Liver (tissue), 9 donors: ENCODE results near the gene MPPE1. TPM values are rescaled to one million over a fixed set of nuclear protein-coding genes. Genes with fewer than 3 reads are reported as not detected.

Experiments
- DNase-seq: peaks from one replicate; pipeline ENCODE4 v3.0.0-alpha.2; 2017; ENCODE audit warnings: low spot score
- H3K27ac ChIP-seq, 2 donors: one replicate each; pipeline ENCODE4 v1.7.0; 2013; ENCODE audit warnings: inconsistent platforms in 2 of 2, low read length in 2 of 2, control low read depth in 1 of 2, low read depth in 1 of 2, mild to moderate bottlenecking in 1 of 2
- H3K27me3 ChIP-seq, 4 donors: one replicate each; pipeline versions ENCODE4 v1.6.1 to v1.7.0; 2013; ENCODE audit warnings: low read length in 3 of 4, inconsistent platforms in 1 of 4, mild to moderate bottlenecking in 1 of 4, moderate library complexity in 1 of 4; ENCODE audit not compliant: control insufficient read depth in 4 of 4, insufficient read depth in 4 of 4
- H3K36me3 ChIP-seq, 4 donors: one replicate each; pipeline versions ENCODE4 v1.6.1 to v1.7.0; 2013; ENCODE audit warnings: low read length in 3 of 4, mild to moderate bottlenecking in 3 of 4, low read depth in 1 of 4, moderate library complexity in 1 of 4; ENCODE audit not compliant: control insufficient read depth in 4 of 4, insufficient read depth in 3 of 4
- H3K4me1 ChIP-seq, 4 donors: one replicate each; pipeline versions ENCODE4 v1.6.1 to v1.7.0; 2013; ENCODE audit warnings: low read length in 3 of 4, mild to moderate bottlenecking in 3 of 4, moderate library complexity in 1 of 4; ENCODE audit not compliant: control insufficient read depth in 4 of 4, insufficient read depth in 4 of 4
- H3K4me3 ChIP-seq, 3 donors: one replicate each; pipeline versions ENCODE4 v1.6.1 to v1.7.0; 2013; ENCODE audit warnings: low read length in 3 of 3, control low read depth in 1 of 3, low read depth in 1 of 3, mild to moderate bottlenecking in 1 of 3
- H3K9ac ChIP-seq, 2 donors: one replicate each; pipeline ENCODE4 v1.7.0; 2013; ENCODE audit warnings: low read length in 2 of 2, mild to moderate bottlenecking in 2 of 2, moderate library complexity in 2 of 2, control low read depth in 1 of 2, low read depth in 1 of 2
- H3K9me3 ChIP-seq, 4 donors: one replicate each; pipeline versions ENCODE4 v1.6.1 to v1.7.0; 2013; ENCODE audit warnings: low read length in 3 of 4; ENCODE audit not compliant: control insufficient read depth in 4 of 4
- EGR1 ChIP-seq, 2 donors: IDR thresholded peaks; 2 replicates each; pipeline ENCODE4 v1.6.1; 2016 to 2018; ENCODE audit warnings: antibody characterized with exemption in 2 of 2, low read depth in 2 of 2
- FOXA1 ChIP-seq: IDR thresholded peaks from 2 replicates; pipeline ENCODE4 v1.6.1; 2016; ENCODE audit warnings: antibody characterized with exemption
- FOXA2 ChIP-seq: IDR thresholded peaks from 2 replicates; pipeline ENCODE4 v1.6.1; 2016; ENCODE audit warnings: antibody characterized with exemption
- GABPA ChIP-seq, 2 donors: IDR thresholded peaks in 1 of 2; conservative IDR thresholded peaks in 1 of 2; 2 replicates each; pipeline ENCODE4 v1.6.1; 2016; ENCODE audit warnings: antibody characterized with exemption in 2 of 2, mild to moderate bottlenecking in 1 of 2, moderate library complexity in 1 of 2
- HNF4A ChIP-seq, 2 donors: conservative IDR thresholded peaks; 2 replicates each; pipeline ENCODE4 v1.6.1; 2016; ENCODE audit warnings: antibody characterized with exemption in 2 of 2, mild to moderate bottlenecking in 2 of 2
- HNF4G ChIP-seq: IDR thresholded peaks from 2 replicates; pipeline ENCODE4 v1.6.1; 2016; ENCODE audit warnings: antibody characterized with exemption
- JUND ChIP-seq, 2 donors: IDR thresholded peaks; 2 replicates each; pipeline ENCODE4 v1.6.1; 2016; ENCODE audit warnings: antibody characterized with exemption in 2 of 2
- NR2F2 ChIP-seq: IDR thresholded peaks from 2 replicates; pipeline ENCODE4 v1.6.1; 2016; ENCODE audit warnings: antibody characterized with exemption
- RAD21 ChIP-seq, 2 donors: IDR thresholded peaks; 2 replicates each; pipeline ENCODE4 v1.6.1; 2016; ENCODE audit warnings: antibody characterized with exemption in 2 of 2, mild to moderate bottlenecking in 2 of 2
- RXRA ChIP-seq, 2 donors: IDR thresholded peaks; 2 replicates each; pipeline ENCODE4 v1.6.1; 2017 to 2018; ENCODE audit warnings: antibody characterized with exemption in 2 of 2, mild to moderate bottlenecking in 1 of 2
- SP1 ChIP-seq: IDR thresholded peaks from 2 replicates; pipeline ENCODE4 v1.6.1; 2018; ENCODE audit warnings: antibody characterized with exemption, mild to moderate bottlenecking
- TAF1 ChIP-seq: conservative IDR thresholded peaks from 2 replicates; pipeline ENCODE4 v1.6.1; 2016; ENCODE audit warnings: antibody characterized with exemption, mild to moderate bottlenecking
- YY1 ChIP-seq: IDR thresholded peaks from 2 replicates; pipeline ENCODE4 v1.6.1; 2016; ENCODE audit warnings: antibody characterized with exemption, mild to moderate bottlenecking
- WGBS: extraction: QIAGEN DNeasy Blood & Tissue Kit; methylation state at CpG from one replicate; pipeline ENCODE4 v1.1.7; 2013; 5-methylcytosine and 5-hydroxymethylcytosine counted together
- polyA plus RNA-seq, 2 donors: library from polyadenylated mRNA; stranded (reverse) in 1 of 2; unstranded in 1 of 2; fragments of 200-250 nt in 1 of 2; fragments of >200 nt in 1 of 2; fragmentation: Nextera tagmentation in 1 of 2; extraction: Ambion mirVana in 1 of 2; gene quantifications; one replicate each; pipeline versions ENCODE4 v1.2.1 to v1.2.3, GENCODE V29; 2013 to 2015
- total RNA-seq, 2 donors: library from RNA; depleted of rRNA; stranded (reverse); fragments of >200 nt; gene quantifications; one replicate each; pipeline ENCODE4 v1.2.3, GENCODE V29; 2014
- TF ChIP-seq, protein P1 (sequence below): IDR thresholded peaks from 2 replicates; pipeline ENCODE4 v1.6.1; 2016; ENCODE audit warnings: antibody characterized with exemption, mild to moderate bottlenecking
- TF ChIP-seq, protein P2 (sequence below): IDR thresholded peaks from 2 replicates; pipeline ENCODE4 v1.6.1; 2016; ENCODE audit warnings: antibody characterized with exemption
- TF ChIP-seq, protein P3 (sequence below): IDR thresholded peaks from 2 replicates; pipeline ENCODE4 v1.6.1; 2016; ENCODE audit warnings: antibody characterized with exemption
- TF ChIP-seq, protein P4 (sequence below): fragments of 150-350 bp; IDR thresholded peaks from 2 replicates; pipeline ENCODE4 v1.5.1; 2017; ENCODE audit warnings: improper control_type of control experiment, low read depth, low read length; ENCODE audit not compliant: missing input control
- TF ChIP-seq, protein P5 (sequence below): IDR thresholded peaks from 2 replicates; pipeline ENCODE4 v1.6.1; 2016; ENCODE audit warnings: antibody characterized with exemption
- donor health status: healthy.
- donor health status: healthy.
- donor health status: healthy.
- donor health status: healthy.
- donor health status: healthy.

MPPE1 gene, protein sequence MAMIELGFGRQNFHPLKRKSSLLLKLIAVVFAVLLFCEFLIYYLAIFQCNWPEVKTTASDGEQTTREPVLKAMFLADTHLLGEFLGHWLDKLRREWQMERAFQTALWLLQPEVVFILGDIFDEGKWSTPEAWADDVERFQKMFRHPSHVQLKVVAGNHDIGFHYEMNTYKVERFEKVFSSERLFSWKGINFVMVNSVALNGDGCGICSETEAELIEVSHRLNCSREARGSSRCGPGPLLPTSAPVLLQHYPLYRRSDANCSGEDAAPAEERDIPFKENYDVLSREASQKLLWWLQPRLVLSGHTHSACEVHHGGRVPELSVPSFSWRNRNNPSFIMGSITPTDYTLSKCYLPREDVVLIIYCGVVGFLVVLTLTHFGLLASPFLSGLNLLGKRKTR
- total RNA-seq (10 to 100 TPM in 1 of 2 donors, 1 to 10 TPM in 1; 9.8 to 31.0 TPM), polyA plus RNA-seq (10 to 100 TPM; 21.2 to 31.6 TPM)

DNA sequence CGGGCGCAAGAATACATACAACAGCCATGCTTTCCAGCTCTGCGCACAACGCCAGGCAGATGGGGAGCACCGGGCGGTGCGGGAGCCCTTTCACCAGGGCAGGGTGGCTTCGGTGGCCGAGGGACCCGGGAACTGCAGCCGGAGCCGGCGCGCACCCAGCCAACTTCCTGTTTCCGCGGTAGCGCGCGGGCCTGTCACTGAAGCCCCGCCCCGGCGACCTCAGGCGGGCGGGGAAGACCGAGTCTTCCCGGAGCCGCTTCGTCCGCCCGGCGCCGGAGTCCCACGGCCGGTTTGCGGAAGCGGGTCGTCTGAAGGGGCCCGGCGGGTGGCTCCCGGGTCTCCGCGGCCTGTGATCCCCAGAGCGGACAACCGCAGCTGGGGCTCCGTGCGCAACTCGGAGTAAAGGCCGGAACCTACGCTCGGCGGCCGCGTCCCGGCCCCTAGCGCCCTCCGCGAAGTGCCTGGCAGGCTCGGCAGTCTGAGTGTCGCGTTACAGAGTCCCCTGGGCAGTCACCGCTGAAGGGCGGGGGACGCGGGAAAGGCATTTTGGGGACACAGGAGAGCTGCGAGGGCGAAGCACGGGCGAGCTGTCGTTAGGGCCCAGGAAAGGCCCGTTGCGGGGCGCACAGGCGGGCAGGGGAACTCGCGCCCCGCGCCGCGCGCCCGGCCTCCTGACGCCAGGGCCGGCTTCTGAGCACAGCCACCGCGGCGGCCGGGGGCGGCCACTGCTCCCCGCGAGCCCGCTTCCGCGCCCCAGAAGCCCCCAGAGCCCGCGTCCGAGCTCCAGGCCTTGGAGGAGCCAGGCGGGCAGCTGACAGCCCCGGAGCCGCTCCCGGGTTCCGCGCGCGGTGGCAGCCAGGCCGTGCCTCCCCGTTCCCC lies at the start of gene MPPE1:
MPPE1 (minus strand) TSS at position 136 of the 879 bp plus-strand sequence. CDS start 11,053 bp downstream, outside the sequence.
- H3K4me1 ChIP-seq, result peaks cover 7 to 27% (median 18%) of the 10 kb centered on the region in 4 donors
- DNase-seq, result peak; percentile 90
- H3K4me3 ChIP-seq, result peak within 1 kb of the TSS; percentile 80 to 97 (median 96)
- H3K36me3 ChIP-seq, result peaks cover 0 to 3% (median 2%) of the 10 kb centered on the region in 4 donors
- H3K9ac ChIP-seq, result peak within 1 kb of the TSS; percentile 92 to 94
- no peaks in the 10 kb centered on the region for H3K9me3 ChIP-seq
- WGBS, result under 1% methylated on average over 106 of the region's 106 CpGs
- H3K27me3 ChIP-seq, result no peaks in the 10 kb centered on the region
- TF ChIP-seq, protein P1, sequence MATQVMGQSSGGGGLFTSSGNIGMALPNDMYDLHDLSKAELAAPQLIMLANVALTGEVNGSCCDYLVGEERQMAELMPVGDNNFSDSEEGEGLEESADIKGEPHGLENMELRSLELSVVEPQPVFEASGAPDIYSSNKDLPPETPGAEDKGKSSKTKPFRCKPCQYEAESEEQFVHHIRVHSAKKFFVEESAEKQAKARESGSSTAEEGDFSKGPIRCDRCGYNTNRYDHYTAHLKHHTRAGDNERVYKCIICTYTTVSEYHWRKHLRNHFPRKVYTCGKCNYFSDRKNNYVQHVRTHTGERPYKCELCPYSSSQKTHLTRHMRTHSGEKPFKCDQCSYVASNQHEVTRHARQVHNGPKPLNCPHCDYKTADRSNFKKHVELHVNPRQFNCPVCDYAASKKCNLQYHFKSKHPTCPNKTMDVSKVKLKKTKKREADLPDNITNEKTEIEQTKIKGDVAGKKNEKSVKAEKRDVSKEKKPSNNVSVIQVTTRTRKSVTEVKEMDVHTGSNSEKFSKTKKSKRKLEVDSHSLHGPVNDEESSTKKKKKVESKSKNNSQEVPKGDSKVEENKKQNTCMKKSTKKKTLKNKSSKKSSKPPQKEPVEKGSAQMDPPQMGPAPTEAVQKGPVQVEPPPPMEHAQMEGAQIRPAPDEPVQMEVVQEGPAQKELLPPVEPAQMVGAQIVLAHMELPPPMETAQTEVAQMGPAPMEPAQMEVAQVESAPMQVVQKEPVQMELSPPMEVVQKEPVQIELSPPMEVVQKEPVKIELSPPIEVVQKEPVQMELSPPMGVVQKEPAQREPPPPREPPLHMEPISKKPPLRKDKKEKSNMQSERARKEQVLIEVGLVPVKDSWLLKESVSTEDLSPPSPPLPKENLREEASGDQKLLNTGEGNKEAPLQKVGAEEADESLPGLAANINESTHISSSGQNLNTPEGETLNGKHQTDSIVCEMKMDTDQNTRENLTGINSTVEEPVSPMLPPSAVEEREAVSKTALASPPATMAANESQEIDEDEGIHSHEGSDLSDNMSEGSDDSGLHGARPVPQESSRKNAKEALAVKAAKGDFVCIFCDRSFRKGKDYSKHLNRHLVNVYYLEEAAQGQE, result peak; percentile 67
- TF ChIP-seq, protein P2, sequence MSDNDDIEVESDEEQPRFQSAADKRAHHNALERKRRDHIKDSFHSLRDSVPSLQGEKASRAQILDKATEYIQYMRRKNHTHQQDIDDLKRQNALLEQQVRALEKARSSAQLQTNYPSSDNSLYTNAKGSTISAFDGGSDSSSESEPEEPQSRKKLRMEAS, result peak; percentile 37
- TF ChIP-seq, protein P3, sequence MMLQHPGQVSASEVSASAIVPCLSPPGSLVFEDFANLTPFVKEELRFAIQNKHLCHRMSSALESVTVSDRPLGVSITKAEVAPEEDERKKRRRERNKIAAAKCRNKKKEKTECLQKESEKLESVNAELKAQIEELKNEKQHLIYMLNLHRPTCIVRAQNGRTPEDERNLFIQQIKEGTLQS, result no peak
- TF ChIP-seq FOXA2 (no peak), RXRA (IDR thresholded peaks at IDR 0.05) (no peak), SP1 (peak; percentile 43), HNF4A (conservative IDR thresholded peaks at IDR 0.05) (no peak), RAD21 (IDR thresholded peaks at IDR 0.05) (peak; percentile 14 to 46), EGR1 (IDR thresholded peaks at IDR 0.05; ENCODE audit: low read depth in 2 of 2) (no peak), YY1 (peak; percentile 76), HNF4G (no peak), TAF1 (peak; percentile 64), JUND (IDR thresholded peaks at IDR 0.05) (no peak), GABPA (IDR thresholded peaks at IDR 0.05 in 1 of 2, conservative IDR thresholded peaks at IDR 0.05 in 1 of 2) (peak; percentile 61 to 85), NR2F2 (no peak), FOXA1 (peak; percentile 34)
- TF ChIP-seq, protein P4, sequence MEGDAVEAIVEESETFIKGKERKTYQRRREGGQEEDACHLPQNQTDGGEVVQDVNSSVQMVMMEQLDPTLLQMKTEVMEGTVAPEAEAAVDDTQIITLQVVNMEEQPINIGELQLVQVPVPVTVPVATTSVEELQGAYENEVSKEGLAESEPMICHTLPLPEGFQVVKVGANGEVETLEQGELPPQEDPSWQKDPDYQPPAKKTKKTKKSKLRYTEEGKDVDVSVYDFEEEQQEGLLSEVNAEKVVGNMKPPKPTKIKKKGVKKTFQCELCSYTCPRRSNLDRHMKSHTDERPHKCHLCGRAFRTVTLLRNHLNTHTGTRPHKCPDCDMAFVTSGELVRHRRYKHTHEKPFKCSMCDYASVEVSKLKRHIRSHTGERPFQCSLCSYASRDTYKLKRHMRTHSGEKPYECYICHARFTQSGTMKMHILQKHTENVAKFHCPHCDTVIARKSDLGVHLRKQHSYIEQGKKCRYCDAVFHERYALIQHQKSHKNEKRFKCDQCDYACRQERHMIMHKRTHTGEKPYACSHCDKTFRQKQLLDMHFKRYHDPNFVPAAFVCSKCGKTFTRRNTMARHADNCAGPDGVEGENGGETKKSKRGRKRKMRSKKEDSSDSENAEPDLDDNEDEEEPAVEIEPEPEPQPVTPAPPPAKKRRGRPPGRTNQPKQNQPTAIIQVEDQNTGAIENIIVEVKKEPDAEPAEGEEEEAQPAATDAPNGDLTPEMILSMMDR, result no peak
- TF ChIP-seq, protein P5, sequence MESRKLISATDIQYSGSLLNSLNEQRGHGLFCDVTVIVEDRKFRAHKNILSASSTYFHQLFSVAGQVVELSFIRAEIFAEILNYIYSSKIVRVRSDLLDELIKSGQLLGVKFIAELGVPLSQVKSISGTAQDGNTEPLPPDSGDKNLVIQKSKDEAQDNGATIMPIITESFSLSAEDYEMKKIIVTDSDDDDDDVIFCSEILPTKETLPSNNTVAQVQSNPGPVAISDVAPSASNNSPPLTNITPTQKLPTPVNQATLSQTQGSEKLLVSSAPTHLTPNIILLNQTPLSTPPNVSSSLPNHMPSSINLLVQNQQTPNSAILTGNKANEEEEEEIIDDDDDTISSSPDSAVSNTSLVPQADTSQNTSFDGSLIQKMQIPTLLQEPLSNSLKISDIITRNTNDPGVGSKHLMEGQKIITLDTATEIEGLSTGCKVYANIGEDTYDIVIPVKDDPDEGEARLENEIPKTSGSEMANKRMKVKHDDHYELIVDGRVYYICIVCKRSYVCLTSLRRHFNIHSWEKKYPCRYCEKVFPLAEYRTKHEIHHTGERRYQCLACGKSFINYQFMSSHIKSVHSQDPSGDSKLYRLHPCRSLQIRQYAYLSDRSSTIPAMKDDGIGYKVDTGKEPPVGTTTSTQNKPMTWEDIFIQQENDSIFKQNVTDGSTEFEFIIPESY, result no peak
- peak within 1 kb of the TSS; percentile 99 to 100 for H3K27ac ChIP-seq
